HG03066 (cell line): Measurements from ENCODE around the gene PDE10A.
"Not testable (repeated sequence)": the region's sequence is repeated elsewhere in the genome, so short reads cannot be mapped to it uniquely, and the experiment has no call there.

Source experiments
- ATAC-seq: cut with Tn5 transposase; IDR thresholded peaks from one replicate; pipeline ENCODE4 v1.9.1; 2021; ENCODE audit warnings: low read depth; ENCODE audit not compliant: unreplicated experiment

PDE10A gene

GRCh38 chr6:165497472-165497871 is 165.6 kb downstream of the PDE10A start:
- no peak for ATAC-seq

GRCh38 chr6:165488624-165489295 is 174.3 kb downstream of the PDE10A start:
- ATAC-seq = no peak

- ATAC-seq = no peak
Measured at GRCh38 chr6:165487950-165488349, 175.1 kb downstream of the PDE10A start.

DNA sequence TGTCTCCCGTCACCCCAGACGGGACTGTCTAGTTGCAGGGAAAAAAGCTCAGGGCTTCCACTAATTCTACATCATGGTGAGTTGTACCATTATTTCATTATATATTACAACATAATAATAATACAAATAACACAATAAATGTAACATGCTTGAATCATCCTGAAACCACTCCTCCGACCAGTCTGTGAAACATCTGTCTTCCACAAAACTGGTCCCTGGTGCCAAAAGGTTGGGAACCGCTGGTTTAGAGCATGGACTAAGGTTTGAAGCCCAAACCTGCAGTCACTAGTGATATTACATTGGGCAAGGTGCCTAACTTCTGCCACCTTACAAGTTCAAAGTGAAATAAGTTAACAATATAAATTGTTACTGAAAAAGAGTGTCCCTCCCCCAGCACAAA is 175.7 kb downstream of the PDE10A start:
- no peak for ATAC-seq

DNA sequence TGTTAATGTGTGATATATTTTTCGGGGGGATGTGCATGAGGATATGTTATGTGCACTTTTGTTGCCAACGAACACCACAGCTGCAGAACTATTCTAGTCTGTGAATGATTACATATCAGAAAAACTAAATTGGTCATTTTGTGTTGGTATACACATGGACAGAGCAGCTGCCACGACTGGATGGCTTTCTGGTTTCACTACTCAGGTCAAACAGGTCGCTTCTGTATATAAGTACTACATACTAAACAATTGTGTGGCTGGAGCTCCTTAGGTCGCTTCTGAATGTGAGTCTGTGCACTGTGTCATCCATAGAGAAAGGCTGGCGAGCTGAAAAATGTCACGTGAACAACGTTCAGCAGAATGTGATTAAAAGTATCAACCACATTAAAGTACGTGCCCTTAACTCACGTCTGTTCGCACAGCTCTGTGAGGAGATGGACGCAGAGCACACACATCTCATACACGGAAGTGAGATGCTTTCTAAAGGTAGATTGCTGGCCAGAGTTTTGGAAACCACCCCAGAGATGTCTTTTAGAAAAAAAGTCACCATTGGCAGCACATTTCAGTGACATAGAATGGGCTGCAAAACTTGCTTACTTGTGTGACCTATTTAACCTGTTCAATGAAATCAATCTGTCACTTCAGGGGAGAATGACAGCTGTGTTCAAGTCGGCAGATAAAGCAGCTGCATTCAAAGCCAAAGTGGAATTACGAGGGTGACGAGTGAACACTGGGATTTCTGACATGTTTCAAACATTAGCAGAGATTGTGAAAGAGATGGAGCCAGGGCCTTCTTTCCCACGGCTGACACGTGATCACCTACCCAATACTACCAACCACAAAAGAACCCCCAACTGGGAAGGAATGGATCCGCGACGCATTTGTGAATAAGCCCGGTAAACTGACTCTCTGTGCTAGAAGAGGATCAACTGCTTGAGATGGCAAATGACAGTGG is 176.6 kb downstream of the PDE10A start:
- no peak for ATAC-seq

DNA sequence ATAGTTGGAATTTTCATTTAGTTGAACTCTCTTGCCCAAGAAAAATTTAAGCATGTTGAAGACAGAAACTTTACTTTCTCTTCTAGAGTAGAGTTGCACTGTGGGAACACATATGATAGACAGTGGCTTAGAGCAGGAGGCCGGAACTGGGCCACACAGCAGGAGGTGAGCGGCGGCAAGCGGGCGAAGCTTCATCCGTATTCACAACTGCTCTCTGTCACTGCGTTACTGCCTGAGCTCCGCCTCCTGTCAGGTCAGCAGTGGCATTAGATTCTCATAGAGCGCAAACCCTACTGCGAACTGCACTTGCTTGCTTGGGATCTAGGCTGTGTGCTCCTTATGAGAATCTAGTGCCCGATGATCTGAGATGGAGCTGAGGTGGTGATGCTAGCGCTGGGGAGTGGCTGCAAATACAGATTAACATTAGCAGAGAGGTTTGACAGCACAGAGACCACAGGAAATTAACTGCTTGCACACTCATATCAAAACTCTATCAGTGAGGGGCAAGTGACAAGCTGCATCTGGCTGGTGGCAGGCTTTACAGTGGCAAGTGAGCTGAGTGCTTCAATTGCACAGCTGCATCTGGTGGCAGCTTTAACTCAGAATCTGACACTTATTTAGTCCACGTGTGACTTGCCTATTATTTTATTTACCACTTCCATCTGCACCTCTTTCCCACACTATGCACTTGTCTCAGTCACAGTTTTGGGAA is 178.7 kb downstream of the PDE10A start:
- no peak for ATAC-seq

DNA sequence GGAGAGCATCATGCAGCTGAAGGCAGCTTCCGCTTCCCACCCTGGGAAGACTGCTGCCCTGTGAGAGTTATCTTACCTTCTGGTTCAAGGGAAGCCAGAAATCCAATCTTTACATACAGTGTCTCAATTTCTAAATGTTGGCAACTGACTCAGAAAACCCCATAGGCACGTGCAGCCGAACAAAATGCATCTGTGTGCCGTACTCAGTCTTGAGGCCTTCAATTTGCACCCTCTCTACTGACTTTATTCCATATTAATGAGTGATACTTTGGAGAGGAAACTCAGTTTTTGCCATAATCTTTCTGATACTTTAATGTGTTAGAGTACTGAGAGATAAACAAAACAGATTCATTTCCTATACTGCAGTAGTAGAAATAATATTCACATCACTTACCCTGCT is 181.1 kb downstream of the PDE10A start:
- no peak for ATAC-seq

DNA sequence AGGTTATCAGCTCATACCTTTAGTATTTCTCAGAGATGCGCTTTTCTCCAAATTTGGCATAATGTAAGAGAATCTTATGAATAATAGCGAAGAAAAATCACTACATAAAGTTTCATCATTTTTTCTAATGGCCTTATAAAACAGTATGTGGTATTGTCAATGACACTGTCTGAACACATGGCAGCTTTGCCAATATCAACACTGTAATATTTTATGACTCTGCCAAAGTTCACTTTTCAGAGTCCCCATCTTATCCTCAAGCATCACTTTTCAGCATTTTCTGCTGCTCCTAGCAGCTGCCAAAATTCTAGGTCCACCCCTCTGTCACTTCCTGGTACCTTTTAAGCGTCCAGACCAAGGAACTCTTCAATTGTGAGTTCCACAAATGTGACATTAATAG is 182.1 kb downstream of the PDE10A start:
- no peak for ATAC-seq

DNA sequence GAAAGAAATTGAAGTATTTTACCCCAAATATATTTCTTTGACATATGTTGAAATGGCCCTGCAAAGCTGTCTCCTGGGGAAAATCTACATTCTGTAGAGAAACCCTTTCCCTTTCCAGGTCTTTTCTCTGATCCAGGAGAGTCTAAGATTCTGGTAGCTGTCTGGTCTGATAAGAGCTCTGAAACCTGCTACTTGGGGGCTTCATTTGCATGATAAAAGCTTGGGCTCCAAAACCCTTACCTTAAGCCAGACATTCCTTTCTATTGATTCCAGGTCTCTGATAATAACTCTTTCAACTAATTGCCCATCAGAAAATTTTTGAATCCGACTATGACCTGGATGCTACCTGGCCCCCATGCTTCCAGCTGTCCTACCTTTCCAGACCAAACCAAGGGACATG is 184.5 kb downstream of the PDE10A start:
- no peak for ATAC-seq

DNA sequence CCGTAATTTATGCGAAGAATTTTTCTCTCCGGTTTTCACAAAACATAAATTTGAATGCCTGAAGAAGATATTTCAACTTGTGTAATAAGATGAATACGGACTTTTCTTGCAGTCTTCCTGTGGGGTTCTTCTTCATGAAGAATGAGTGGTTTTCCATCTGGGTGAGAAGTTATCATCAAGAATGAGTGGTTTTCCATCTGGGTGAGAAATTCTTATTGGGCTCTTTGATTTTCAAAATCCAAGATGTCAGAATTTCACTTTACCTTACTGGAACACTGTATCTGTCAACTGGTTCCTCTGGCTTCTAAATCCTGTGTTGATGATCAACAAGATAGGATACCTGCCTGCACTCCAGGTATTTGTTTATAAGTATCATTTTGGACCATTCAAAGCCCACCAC is 193.6 kb downstream of the PDE10A start:
- no peak for ATAC-seq

GRCh38 chr6:165468340-165469235 is 194.5 kb downstream of the PDE10A start:
- ATAC-seq = no peak

DNA sequence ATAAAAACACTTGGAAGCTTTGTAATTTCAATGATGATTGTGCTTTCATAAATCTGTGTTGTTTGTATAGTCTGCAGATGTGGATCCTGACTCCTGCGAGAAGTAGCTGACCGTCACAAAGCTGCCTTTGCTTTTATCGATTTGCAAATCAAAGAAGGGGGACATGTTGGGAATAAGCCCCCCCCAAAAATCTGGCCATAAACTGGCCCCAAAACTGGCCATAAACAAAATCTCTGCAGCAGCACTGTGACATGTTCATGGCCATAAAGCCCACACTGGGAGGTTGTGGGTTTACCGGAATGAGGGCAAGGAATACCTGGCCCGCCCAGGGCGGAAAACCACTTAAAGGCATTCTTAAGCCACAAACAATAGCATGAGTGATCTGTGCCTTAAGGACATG is 199.5 kb downstream of the PDE10A start:
- ATAC-seq = not testable (repeated sequence)

GRCh38 chr6:165459605-165460301 is 203.3 kb downstream of the PDE10A start:
- not testable (repeated sequence) for ATAC-seq

- no peak for ATAC-seq
Measured at GRCh38 chr6:165458134-165458533, 204.9 kb downstream of the PDE10A start.

- ATAC-seq = no peak
Measured at GRCh38 chr6:165456286-165456685, 206.8 kb downstream of the PDE10A start.

- ATAC-seq = no peak
Measured at GRCh38 chr6:165455488-165455887, 207.6 kb downstream of the PDE10A start.

GRCh38 chr6:165453395-165453794 is 209.6 kb downstream of the PDE10A start:
- ATAC-seq = no peak

GRCh38 chr6:165451838-165452237 is 211.2 kb downstream of the PDE10A start:
- no peak for ATAC-seq

- ATAC-seq = no peak
Measured at GRCh38 chr6:165448210-165448609, 214.8 kb downstream of the PDE10A start.

DNA sequence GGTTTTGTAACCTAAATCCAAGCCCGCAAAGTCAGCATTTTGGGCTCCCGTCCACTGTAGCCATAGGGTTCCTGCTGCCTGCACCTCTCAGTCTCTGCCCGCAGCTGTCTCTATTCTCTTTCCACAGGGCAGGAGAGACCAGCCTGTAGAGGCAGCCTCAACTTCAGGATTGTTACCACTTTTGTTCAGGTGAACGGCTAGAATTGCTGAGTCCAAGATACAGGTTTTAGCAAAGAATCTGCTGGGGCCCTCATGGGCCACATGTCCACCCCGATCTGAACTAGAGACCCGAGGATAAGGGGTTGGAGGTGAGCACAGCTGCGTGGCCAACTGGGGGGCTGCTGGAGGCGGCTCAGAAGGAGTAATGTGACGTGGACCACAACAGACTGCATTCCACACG is 215.9 kb downstream of the PDE10A start:
- no peak for ATAC-seq
